ENCODE measurements around the gene C22orf31.

Gene C22orf31

GRCh38 chr22:29023172-29023796 is 38.3 kb downstream of the C22orf31 start:
- no peak for DNase-seq

GRCh38 chr22:29022101-29022817 is 39.4 kb downstream of the C22orf31 start:
- DNase-seq: no peak

- DNase-seq: no peak
These were observed 43.1 kb downstream of the C22orf31 start for GRCh38 chr22:29018293-29019189.

- DNase-seq: no peak
These were observed 45.3 kb downstream of the C22orf31 start for GRCh38 chr22:29016067-29016938.

GRCh38 chr22:29014773-29015172 is 46.9 kb downstream of the C22orf31 start:
- DNase-seq: no peak

- no peak for DNase-seq
These were observed 47.3 kb downstream of the C22orf31 start for GRCh38 chr22:29014293-29014692.

- no peak for DNase-seq
These were observed 48.7 kb downstream of the C22orf31 start for GRCh38 chr22:29012952-29013351.

- DNase-seq: no peak
These were observed 49.6 kb downstream of the C22orf31 start for GRCh38 chr22:29012101-29012433.

- no peak for DNase-seq
These were observed 50.2 kb downstream of the C22orf31 start for GRCh38 chr22:29011240-29012100.

GRCh38 chr22:29009148-29009547 is 52.5 kb downstream of the C22orf31 start:
- DNase-seq: no peak
